ENCODE results near the gene BBS2.
A peak's percentile ranks its signal among the peaks of the same experiment; 100 is the strongest.
"Not testable (repeated sequence)": the region's sequence is repeated elsewhere in the genome, so short reads cannot be mapped to it uniquely, and the experiment has no call there.

BBS2 gene

GRCh38 chr16:56518425-56518824 is 1.4 kb downstream of the BBS2 start:
- DNase-seq, result no peak

- DNase-seq, result no peak
Measured at GRCh38 chr16:56517206-56517605, 2.6 kb downstream of the BBS2 start.

GRCh38 chr16:56515665-56516064 is 4.2 kb downstream of the BBS2 start:
- no peak for DNase-seq

DNA sequence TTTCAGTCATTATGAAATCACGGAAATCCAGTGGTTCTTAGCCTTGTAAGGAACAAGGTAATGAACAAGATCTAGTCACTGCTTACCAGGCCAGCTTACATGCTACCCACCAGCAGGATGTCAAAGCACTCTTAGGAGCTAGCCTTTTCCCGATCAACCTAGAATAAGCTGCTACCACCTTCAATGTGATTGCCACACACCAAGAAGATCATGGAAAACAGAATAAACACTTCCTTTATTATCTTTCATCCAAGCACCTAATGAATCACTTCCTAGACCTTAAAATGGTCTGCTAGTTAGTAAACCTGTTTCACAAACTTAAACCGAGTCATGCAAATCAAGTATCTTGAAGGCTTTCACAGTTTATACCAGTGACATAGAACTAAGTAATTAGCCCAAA is 5.0 kb downstream of the BBS2 start:
- DNase-seq, result no peak

DNA sequence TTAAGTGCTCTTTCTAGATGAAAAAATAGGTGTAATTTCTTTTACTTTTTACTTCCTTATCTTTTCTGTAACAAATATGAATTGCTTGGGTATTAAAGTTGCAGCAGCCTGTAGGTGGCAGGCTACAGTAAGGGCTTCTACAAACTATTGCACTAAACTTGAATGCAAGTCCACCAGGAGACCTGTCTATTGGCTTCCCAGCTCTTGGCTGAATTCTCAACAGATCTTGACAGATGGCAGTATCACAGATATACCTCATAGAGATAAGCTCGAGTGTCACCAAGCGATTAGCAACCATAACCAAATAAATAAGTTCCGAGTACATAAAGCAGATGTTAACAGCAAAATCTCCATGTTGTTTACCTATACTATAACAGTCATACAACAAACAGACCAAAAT is 5.9 kb downstream of the BBS2 start:
- peak; percentile 2 for DNase-seq

GRCh38 chr16:56513091-56513490 is 6.7 kb downstream of the BBS2 start:
- no peak for DNase-seq

GRCh38 chr16:56512025-56512424 is 7.8 kb downstream of the BBS2 start:
- no peak for DNase-seq

- DNase-seq, result no peak
Measured at GRCh38 chr16:56510544-56510943, 9.3 kb downstream of the BBS2 start.

DNA sequence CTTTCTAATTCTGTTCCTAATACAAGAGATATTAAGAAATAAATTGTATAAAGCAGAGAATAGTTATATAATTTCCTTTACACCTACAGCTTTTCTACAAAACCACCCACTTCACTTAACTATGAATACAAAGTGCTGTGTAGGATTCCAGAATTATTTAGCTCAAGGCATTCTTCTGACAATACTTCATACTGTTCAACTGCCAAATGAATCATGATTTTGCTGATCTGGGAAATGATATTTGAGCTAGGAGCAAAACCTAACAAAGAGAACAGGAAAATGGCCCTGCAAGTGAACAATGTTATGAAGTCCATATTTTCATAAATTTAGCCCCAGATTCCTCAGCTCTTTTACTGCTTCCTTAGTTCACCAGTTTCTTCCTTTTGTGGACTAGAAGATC is 12.9 kb downstream of the BBS2 start:
- no peak for DNase-seq

GRCh38 chr16:56505181-56505580 is 14.6 kb downstream of the BBS2 start:
- DNase-seq, result no peak

GRCh38 chr16:56493815-56494214 is 26.0 kb downstream of the BBS2 start:
- no peak for DNase-seq

GRCh38 chr16:56493126-56493525 is 26.7 kb downstream of the BBS2 start:
- no peak for DNase-seq

DNA sequence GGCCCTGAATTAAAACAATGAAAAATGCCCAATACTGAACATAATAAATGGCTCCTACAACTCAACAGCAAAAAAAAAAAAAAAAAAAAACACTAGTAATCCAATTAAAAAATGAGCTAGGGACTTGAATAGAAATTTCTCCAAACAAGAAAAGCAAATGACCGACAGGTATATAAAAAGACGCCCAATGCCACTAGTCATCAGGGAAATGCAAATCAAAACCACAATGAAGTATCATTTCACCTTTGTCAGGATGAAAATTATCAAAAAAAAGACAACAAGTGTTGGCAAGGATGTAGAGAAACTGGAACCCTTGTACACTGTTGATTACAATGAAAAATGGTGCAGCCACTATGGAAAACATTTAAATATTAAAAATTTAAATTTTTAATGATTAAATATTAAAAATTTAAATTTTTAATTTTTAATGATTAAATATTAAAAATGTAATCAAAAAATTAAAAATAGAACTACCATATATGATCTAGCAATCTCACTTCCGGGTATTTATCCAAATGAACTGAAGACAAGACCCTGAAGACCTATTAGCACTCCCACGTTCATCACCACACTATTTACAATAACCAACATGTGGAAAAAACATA is 28.1 kb downstream of the BBS2 start:
- DNase-seq, result no peak

DNA sequence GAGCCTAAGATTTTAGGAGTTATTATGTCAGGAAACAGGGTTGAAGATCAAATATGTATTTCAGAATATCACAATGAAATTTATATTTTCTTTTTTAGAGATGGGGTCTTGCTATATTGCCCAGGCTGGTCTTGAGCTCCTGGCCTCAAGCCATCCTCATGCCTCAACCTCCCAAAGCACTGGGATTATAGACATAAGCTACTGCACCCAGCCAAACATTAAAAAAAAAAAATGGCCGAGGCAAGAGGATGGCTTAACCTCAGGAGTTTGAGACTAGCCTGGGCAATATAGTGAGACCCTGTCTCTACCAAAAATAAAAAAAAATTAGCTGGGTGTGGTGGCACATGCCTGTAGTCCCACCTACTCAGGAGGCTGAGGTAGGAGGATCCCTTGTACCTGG is 31.0 kb downstream of the BBS2 start:
- DNase-seq, result not testable (repeated sequence)

DNA sequence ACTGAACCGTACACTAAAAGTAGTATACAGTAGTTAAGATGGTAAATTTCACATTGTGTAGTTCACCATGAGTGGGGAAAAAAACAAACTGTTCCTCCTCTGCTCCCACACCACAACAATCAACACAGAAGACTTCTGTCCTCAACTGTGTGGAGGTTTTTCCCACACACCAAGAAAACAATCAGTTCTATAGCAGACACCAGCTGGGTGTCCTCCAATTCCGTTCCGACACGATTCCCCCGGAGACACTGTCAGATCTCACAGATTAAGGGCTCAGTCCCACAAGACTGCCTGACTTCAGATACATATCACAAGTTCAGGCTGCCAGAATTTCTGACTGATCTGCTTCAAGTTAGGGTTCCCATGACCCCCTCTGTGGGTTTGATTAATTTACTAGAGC is 31.8 kb downstream of the BBS2 start:
- no peak for DNase-seq

- no peak for DNase-seq
Measured at GRCh38 chr16:56483394-56483793, 36.4 kb downstream of the BBS2 start.

DNA sequence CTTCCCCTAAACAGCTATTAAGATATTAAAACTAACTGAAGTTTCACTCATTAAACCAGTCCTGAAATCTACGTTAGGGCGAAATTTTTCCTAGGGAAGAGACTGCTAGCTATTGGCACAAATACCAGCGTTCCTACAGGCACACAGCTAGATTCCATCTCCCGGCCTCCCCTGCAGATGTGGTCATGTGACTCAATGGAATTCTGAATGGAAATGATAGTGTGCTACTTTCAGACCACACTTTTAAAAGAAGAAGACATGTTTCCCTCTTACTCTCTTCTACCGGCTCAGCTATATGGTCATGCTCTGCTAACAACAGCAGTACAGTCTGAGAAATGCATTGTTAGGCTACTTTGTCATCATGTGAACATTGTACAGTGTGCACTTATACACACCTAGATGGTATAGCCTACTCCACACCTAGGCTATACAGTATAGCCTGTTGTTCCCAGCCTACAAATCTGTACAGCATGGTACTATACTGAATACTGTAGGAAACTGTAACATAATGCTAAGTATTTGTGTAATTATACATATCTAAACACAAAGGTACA is 37.1 kb downstream of the BBS2 start:
- DNase-seq, result no peak

DNA sequence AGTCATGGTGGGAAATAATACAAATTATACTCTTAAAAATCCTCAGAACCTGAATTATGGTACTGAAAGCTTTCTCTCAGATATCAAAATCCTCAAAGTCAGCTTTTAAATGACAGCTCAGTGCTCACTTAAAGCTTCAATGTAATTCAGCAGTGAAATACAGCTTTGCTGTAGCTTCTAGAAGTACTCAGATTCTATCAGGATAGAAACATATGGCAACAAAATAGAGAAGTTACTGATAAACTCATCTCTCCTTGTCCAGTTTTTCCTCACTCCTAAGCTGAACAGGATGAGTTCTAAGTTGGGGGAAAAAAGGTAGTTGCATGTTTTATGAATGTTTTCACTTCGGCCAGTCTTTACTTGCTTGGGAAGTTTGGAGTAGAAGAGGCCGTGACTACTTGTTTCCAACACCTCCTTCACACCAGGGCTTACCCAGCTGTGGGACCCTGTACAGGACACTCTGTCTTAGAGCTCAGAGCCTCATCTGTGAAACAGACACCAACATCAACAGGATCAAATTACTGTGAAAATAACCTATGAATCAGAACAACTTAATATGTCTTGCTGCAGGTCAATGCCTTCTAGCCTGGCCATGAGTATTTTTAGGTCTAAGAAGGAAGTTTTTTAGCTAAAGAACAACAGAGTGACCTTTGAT is 38.2 kb downstream of the BBS2 start:
- no peak for DNase-seq

GRCh38 chr16:56480776-56481467 is 38.9 kb downstream of the BBS2 start:
- DNase-seq, result no peak

- DNase-seq, result no peak
Measured at GRCh38 chr16:56479469-56479868, 40.4 kb downstream of the BBS2 start.

GRCh38 chr16:56478281-56479049 is 41.4 kb downstream of the BBS2 start:
- no peak for DNase-seq

DNA sequence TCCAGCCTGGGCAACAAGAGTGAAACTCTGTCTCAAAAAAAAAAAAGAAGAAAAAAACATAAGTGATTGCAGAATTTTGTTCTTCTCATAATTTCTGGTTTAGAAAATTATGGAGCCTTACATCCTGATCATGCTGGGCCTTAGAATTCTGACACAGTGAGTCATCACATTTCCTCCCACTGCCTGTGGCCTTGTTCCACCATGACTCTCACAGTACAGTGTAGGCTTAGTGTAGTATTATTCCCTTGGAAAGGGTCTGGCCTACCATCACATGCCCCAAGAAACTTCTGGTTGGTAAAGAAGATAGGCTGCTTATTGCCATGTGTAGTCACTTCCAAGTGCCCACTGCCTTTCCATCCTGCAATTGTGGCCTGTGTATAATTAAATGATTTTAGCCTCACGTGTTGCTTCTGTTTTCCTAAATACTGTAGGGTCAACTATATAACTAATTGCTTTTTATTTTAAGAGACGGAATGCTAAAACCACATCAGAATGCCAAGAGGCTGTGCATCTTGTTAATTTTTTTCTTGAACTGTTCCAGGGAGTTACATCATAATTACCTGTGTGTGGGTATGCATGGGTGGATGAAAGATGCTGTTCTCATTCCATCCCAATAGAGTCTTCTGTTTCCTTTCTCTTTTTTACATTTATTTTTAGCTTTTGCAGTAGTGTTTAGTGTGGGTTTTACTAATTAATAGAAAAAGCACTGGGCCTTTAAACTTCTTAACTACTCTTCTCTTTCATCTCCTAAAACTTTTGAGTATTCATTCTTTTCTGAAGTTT is 42.5 kb downstream of the BBS2 start:
- no peak for DNase-seq

- no peak for DNase-seq
Measured at GRCh38 chr16:56475201-56475600, 44.6 kb downstream of the BBS2 start.

Data from NCI-H526 treated with DMSO at 0.1 percent for 48 hours (cell line).